ENCODE data around the gene THPO. TPM values are rescaled to one million over a fixed set of nuclear protein-coding genes. Genes with fewer than 3 reads are reported as not detected.

THPO gene
- total and polyA plus RNA-seq, 2 experiments from 2014 or later = 0.14 to 1.9 TPM

GRCh38 chr3:184405075-184406030, 27.3 kb upstream of the THPO start:
- H3K27ac ChIP-seq (ENCODE audit: low read depth) = no peak overlapping the region
- Mint-ChIP-seq H3K4me1 (no peaks in the 10 kb centered on the region), H3K4me3 (no peak overlapping the region), H3K27me3 (ENCODE audit: insufficient read depth, low read depth, poor library complexity) (peaks cover 14% of the 10 kb centered on the region), H3K27ac (no peak overlapping the region), H3K36me3 (ENCODE audit: low read depth) (no peaks in the 10 kb centered on the region), H3K9me3 (no peaks in the 10 kb centered on the region)
- H3K27me3 ChIP-seq (ENCODE audit: insufficient read depth) = no peaks in the 10 kb centered on the region
- no peaks in the 10 kb centered on the region for H3K79me2 ChIP-seq (replicated peaks; ENCODE audit: insufficient read depth)
- H3K4me2 ChIP-seq = no peak overlapping the region
- no peak for ATAC-seq
- no peaks in the 10 kb centered on the region for H4K20me1 ChIP-seq (replicated peaks; ENCODE audit: insufficient read depth)
- TF ChIP-seq, protein P1, sequence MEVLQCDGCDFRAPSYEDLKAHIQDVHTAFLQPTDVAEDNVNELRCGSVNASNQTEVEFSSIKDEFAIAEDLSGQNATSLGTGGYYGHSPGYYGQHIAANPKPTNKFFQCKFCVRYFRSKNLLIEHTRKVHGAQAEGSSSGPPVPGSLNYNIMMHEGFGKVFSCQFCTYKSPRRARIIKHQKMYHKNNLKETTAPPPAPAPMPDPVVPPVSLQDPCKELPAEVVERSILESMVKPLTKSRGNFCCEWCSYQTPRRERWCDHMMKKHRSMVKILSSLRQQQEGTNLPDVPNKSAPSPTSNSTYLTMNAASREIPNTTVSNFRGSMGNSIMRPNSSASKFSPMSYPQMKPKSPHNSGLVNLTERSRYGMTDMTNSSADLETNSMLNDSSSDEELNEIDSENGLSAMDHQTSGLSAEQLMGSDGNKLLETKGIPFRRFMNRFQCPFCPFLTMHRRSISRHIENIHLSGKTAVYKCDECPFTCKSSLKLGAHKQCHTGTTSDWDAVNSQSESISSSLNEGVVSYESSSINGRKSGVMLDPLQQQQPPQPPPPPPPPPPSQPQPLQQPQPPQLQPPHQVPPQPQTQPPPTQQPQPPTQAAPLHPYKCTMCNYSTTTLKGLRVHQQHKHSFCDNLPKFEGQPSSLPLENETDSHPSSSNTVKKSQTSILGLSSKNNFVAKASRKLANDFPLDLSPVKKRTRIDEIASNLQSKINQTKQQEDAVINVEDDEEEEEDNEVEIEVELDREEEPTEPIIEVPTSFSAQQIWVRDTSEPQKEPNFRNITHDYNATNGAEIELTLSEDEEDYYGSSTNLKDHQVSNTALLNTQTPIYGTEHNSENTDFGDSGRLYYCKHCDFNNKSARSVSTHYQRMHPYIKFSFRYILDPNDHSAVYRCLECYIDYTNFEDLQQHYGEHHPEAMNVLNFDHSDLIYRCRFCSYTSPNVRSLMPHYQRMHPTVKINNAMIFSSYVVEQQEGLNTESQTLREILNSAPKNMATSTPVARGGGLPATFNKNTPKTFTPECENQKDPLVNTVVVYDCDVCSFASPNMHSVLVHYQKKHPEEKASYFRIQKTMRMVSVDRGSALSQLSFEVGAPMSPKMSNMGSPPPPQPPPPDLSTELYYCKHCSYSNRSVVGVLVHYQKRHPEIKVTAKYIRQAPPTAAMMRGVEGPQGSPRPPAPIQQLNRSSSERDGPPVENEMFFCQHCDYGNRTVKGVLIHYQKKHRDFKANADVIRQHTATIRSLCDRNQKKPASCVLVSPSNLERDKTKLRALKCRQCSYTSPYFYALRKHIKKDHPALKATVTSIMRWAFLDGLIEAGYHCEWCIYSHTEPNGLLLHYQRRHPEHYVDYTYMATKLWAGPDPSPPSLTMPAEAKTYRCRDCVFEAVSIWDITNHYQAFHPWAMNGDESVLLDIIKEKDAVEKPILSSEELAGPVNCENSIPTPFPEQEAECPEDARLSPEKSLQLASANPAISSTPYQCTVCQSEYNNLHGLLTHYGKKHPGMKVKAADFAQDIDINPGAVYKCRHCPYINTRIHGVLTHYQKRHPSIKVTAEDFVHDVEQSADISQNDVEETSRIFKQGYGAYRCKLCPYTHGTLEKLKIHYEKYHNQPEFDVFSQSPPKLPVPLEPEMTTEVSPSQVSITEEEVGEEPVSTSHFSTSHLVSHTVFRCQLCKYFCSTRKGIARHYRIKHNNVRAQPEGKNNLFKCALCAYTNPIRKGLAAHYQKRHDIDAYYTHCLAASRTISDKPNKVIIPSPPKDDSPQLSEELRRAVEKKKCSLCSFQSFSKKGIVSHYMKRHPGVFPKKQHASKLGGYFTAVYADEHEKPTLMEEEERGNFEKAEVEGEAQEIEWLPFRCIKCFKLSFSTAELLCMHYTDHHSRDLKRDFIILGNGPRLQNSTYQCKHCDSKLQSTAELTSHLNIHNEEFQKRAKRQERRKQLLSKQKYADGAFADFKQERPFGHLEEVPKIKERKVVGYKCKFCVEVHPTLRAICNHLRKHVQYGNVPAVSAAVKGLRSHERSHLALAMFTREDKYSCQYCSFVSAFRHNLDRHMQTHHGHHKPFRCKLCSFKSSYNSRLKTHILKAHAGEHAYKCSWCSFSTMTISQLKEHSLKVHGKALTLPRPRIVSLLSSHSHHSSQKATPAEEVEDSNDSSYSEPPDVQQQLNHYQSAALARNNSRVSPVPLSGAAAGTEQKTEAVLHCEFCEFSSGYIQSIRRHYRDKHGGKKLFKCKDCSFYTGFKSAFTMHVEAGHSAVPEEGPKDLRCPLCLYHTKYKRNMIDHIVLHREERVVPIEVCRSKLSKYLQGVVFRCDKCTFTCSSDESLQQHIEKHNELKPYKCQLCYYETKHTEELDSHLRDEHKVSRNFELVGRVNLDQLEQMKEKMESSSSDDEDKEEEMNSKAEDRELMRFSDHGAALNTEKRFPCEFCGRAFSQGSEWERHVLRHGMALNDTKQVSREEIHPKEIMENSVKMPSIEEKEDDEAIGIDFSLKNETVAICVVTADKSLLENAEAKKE (CRISPR knock-in tag; IDR thresholded peaks at IDR 0.05) = no peak
- TF ChIP-seq ETS1 (IDR thresholded peaks at IDR 0.05) (no peak), EZH2phosphoT487 (IDR thresholded peaks at IDR 0.05; ENCODE audit: unreplicated experiment) (no peak), JUNB (IDR thresholded peaks at IDR 0.05; ENCODE audit: unreplicated experiment) (no peak), ZNF114 (CRISPR knock-in tag; IDR thresholded peaks at IDR 0.05) (no peak), STAT1 (IDR thresholded peaks at IDR 0.05; ENCODE audit: unreplicated experiment) (no peak), CTCF (conservative IDR thresholded peaks at IDR 0.05; ENCODE audit: low read depth in 2 of 2) (no peak), EZH2 (IDR thresholded peaks at IDR 0.05; ENCODE audit: low read depth, unreplicated experiment) (no peak), NANOG (IDR thresholded peaks at IDR 0.05; ENCODE audit: borderline replicate concordance) (no peak), CREB1 (CRISPR knock-in tag; IDR thresholded peaks at IDR 0.05; ENCODE audit: low read depth) (no peak), ZNF331 (CRISPR knock-in tag; IDR thresholded peaks at IDR 0.05; ENCODE audit: low read depth) (no peak), POLR2AphosphoS5 (IDR thresholded peaks at IDR 0.05; ENCODE audit: low read depth) (no peak)
- TF ChIP-seq, protein P2, sequence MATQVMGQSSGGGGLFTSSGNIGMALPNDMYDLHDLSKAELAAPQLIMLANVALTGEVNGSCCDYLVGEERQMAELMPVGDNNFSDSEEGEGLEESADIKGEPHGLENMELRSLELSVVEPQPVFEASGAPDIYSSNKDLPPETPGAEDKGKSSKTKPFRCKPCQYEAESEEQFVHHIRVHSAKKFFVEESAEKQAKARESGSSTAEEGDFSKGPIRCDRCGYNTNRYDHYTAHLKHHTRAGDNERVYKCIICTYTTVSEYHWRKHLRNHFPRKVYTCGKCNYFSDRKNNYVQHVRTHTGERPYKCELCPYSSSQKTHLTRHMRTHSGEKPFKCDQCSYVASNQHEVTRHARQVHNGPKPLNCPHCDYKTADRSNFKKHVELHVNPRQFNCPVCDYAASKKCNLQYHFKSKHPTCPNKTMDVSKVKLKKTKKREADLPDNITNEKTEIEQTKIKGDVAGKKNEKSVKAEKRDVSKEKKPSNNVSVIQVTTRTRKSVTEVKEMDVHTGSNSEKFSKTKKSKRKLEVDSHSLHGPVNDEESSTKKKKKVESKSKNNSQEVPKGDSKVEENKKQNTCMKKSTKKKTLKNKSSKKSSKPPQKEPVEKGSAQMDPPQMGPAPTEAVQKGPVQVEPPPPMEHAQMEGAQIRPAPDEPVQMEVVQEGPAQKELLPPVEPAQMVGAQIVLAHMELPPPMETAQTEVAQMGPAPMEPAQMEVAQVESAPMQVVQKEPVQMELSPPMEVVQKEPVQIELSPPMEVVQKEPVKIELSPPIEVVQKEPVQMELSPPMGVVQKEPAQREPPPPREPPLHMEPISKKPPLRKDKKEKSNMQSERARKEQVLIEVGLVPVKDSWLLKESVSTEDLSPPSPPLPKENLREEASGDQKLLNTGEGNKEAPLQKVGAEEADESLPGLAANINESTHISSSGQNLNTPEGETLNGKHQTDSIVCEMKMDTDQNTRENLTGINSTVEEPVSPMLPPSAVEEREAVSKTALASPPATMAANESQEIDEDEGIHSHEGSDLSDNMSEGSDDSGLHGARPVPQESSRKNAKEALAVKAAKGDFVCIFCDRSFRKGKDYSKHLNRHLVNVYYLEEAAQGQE (IDR thresholded peaks at IDR 0.05; ENCODE audit: unreplicated experiment) = no peak
- no peak for DNase-seq (ENCODE audit: low spot score)
- H3K36me3 ChIP-seq (ENCODE audit: insufficient read depth) = no peaks in the 10 kb centered on the region
- H3F3A ChIP-seq (replicated peaks; ENCODE audit: low read depth) = no peaks in the 10 kb centered on the region
- H3K4me1 ChIP-seq (ENCODE audit: insufficient read depth) = no peaks in the 10 kb centered on the region
- no peaks in the 10 kb centered on the region for H3K9me2 ChIP-seq (ENCODE audit: insufficient read depth)
- no peak overlapping the region for H3K4me3 ChIP-seq
- H2AFZ ChIP-seq = 0 out of 2 replicates have a peak overlapping the region, but pooled peaks have one; percentile 18
